Right hindlimb (tissue), 1 donor: ENCODE measurements around the gene APOE.
"Not testable (repeated sequence)": the region's sequence is repeated elsewhere in the genome, so short reads cannot be mapped to it uniquely, and the experiment has no call there.

Source experiments
- DNase-seq: peaks from one replicate; pipeline ENCODE4 v3.0.0-alpha.2; 2018

Gene APOE

GRCh38 chr19:44905437-44906160 is at the start of gene APOE:
TSS of gene APOE (plus strand) at chr19:44905796. CDS start at chr19:44906625, 829 bp downstream.
- no peak for DNase-seq

- DNase-seq, result no peak
These were observed 49.0 kb upstream of the APOE start for GRCh38 chr19:44856421-44857083.

GRCh38 chr19:44857837-44858236 is 47.8 kb upstream of the APOE start:
- DNase-seq, result no peak

GRCh38 chr19:44861576-44861975 is 44.0 kb upstream of the APOE start:
- not testable (repeated sequence) for DNase-seq

GRCh38 chr19:44863990-44864389 is 41.6 kb upstream of the APOE start:
- DNase-seq, result no peak

- no peak for DNase-seq
These were observed 40.3 kb upstream of the APOE start for GRCh38 chr19:44865196-44865767.

GRCh38 chr19:44866664-44867063 is 38.9 kb upstream of the APOE start:
- DNase-seq, result no peak

GRCh38 chr19:44867578-44867977 is 38.0 kb upstream of the APOE start:
- DNase-seq, result no peak

- no peak for DNase-seq
These were observed 35.7 kb upstream of the APOE start for GRCh38 chr19:44869733-44870470.

- no peak for DNase-seq
These were observed 33.8 kb upstream of the APOE start for GRCh38 chr19:44871809-44872208.

GRCh38 chr19:44872661-44873060 is 32.9 kb upstream of the APOE start:
- no peak for DNase-seq

GRCh38 chr19:44874317-44874716 is 31.3 kb upstream of the APOE start:
- DNase-seq, result no peak

- DNase-seq, result no peak
These were observed 29.7 kb upstream of the APOE start for GRCh38 chr19:44875666-44876451.

- DNase-seq, result no peak
These were observed 28.6 kb upstream of the APOE start for GRCh38 chr19:44876930-44877535.

- DNase-seq, result no peak
These were observed 27.3 kb upstream of the APOE start for GRCh38 chr19:44878120-44878865.

- no peak for DNase-seq
These were observed 26.1 kb upstream of the APOE start for GRCh38 chr19:44879309-44880065.

GRCh38 chr19:44882063-44882462 is 23.5 kb upstream of the APOE start:
- DNase-seq, result no peak

GRCh38 chr19:44882619-44883397 is 22.8 kb upstream of the APOE start:
- DNase-seq, result not testable (repeated sequence)

GRCh38 chr19:44883922-44884321 is 21.7 kb upstream of the APOE start:
- DNase-seq, result no peak

- DNase-seq, result no peak
These were observed 21.0 kb upstream of the APOE start for GRCh38 chr19:44884566-44884965.
